GM21515 (cell line): ENCODE results near the gene SUN1.
"Not testable (repeated sequence)": the region's sequence is repeated elsewhere in the genome, so short reads cannot be mapped to it uniquely, and the experiment has no call there.

ENCODE experiments used
- ATAC-seq: cut with Tn5 transposase; IDR thresholded peaks from one replicate; pipeline ENCODE4 v1.9.1; 2021; ENCODE audit not compliant: unreplicated experiment

Gene SUN1

GRCh38 chr7:854118-854775, 22.0 kb downstream of the SUN1 start:
- ATAC-seq, result no peak

- no peak for ATAC-seq
Measured at GRCh38 chr7:855686-856369, 23.6 kb downstream of the SUN1 start.

GRCh38 chr7:856444-857095, 24.3 kb downstream of the SUN1 start:
- ATAC-seq, result no peak

- no peak for ATAC-seq
Measured at GRCh38 chr7:857661-858060, 25.4 kb downstream of the SUN1 start.

- no peak for ATAC-seq
Measured at GRCh38 chr7:859359-860030, 27.2 kb downstream of the SUN1 start.

- ATAC-seq, result no peak
Measured at GRCh38 chr7:860149-860548, 27.9 kb downstream of the SUN1 start.

GRCh38 chr7:861222-861621, 28.9 kb downstream of the SUN1 start:
- ATAC-seq, result no peak

GRCh38 chr7:862157-862556, 29.9 kb downstream of the SUN1 start:
- no peak for ATAC-seq

GRCh38 chr7:863106-863505, 30.8 kb downstream of the SUN1 start:
- ATAC-seq, result no peak

- no peak for ATAC-seq
Measured at GRCh38 chr7:865921-866320, 33.6 kb downstream of the SUN1 start.

- ATAC-seq, result no peak
Measured at GRCh38 chr7:867001-867405, 34.7 kb downstream of the SUN1 start.

- no peak for ATAC-seq
Measured at GRCh38 chr7:867406-868188, 35.3 kb downstream of the SUN1 start.

- ATAC-seq, result no peak
Measured at GRCh38 chr7:868189-868486, 35.9 kb downstream of the SUN1 start.

GRCh38 chr7:869348-869747, 37.1 kb downstream of the SUN1 start:
- ATAC-seq, result no peak

- ATAC-seq, result no peak
Measured at GRCh38 chr7:871900-872537, 39.7 kb downstream of the SUN1 start.

GRCh38 chr7:872685-873084, 40.4 kb downstream of the SUN1 start:
- not testable (repeated sequence) for ATAC-seq

GRCh38 chr7:873367-874002, 41.2 kb downstream of the SUN1 start:
- no peak for ATAC-seq

- no peak for ATAC-seq
Measured at GRCh38 chr7:874031-874749, 41.9 kb downstream of the SUN1 start.

- no peak for ATAC-seq
Measured at GRCh38 chr7:875051-875450, 42.8 kb downstream of the SUN1 start.
